Activated naive CD8-positive, alpha-beta T cell (primary cell): Measurements from ENCODE around the gene RPS6KA5.
"Not testable (repeated sequence)": the region's sequence is repeated elsewhere in the genome, so short reads cannot be mapped to it uniquely, and the experiment has no call there.

Experiments used
- H3K27ac Mint-ChIP-seq: one replicate; pipeline ENCODE4 v1.8.0; 2021; ENCODE audit warnings: mixed read lengths
- H3K27me3 Mint-ChIP-seq: one replicate; pipeline ENCODE4 v1.8.0; 2021; ENCODE audit warnings: mixed read lengths
- H3K36me3 Mint-ChIP-seq: one replicate; pipeline ENCODE4 v1.8.0; 2021; ENCODE audit warnings: mixed read lengths
- H3K4me1 Mint-ChIP-seq: one replicate; pipeline ENCODE4 v1.8.0; 2021; ENCODE audit warnings: low read depth, mixed read lengths
- H3K4me3 Mint-ChIP-seq: one replicate; pipeline ENCODE4 v1.8.0; 2021; ENCODE audit warnings: mild to moderate bottlenecking, mixed read lengths
- H3K9me3 Mint-ChIP-seq: one replicate; pipeline ENCODE4 v1.8.0; 2021; ENCODE audit warnings: low read depth, mixed read lengths

The RPS6KA5 gene

DNA sequence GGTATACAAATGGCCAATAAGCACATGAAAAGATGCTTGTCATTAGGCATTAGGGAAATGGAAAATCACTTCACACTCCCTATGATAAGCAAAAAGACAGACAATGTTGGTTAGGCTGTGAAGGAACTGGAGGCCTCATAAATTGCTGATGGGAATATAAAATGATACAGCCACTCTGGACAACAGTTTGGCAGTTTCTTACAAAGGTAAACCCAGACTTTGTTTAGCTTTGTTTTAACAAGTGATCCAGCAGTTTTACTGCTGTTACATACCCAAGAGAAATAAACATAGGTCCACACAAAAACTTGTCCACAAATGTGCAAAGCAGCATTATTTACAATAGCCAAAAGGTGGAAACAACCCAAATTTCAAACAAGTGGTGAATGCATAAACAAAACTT, 5.4 kb downstream of the RPS6KA5 start:
- Mint-ChIP-seq H3K9me3 (no peaks in the 10 kb centered on the region), H3K4me3 (no peak overlapping the region), H3K4me1 (peaks cover 52% of the 10 kb centered on the region), H3K27me3 (no peaks in the 10 kb centered on the region), H3K27ac (no peak overlapping the region), H3K36me3 (no peaks in the 10 kb centered on the region)

DNA sequence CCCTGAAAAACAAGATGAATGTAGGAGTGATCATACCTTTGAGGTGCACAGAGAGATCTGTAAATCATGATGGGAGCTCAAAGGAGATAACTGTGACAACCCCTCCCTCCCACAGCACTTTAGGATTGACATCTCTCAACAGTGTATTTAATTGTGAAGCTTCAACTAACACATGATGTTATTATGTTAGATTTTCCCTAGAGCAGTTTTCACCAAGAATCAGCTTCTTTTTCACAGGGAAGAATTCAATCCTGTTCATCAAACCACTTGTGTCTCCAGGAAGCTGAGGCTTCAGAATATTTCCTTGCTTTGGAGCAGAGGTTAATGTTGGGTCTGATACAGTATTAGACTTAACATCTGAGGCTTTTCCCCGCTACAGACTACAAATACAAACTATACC, 11.8 kb downstream of the RPS6KA5 start:
- H3K9me3 Mint-ChIP-seq, result no peaks in the 10 kb centered on the region
- no peak overlapping the region for H3K4me3 Mint-ChIP-seq
- H3K36me3 Mint-ChIP-seq, result peaks cover 5% of the 10 kb centered on the region
- peaks cover 41% of the 10 kb centered on the region for H3K4me1 Mint-ChIP-seq
- H3K27me3 Mint-ChIP-seq, result no peaks in the 10 kb centered on the region
- no peak overlapping the region for H3K27ac Mint-ChIP-seq

DNA sequence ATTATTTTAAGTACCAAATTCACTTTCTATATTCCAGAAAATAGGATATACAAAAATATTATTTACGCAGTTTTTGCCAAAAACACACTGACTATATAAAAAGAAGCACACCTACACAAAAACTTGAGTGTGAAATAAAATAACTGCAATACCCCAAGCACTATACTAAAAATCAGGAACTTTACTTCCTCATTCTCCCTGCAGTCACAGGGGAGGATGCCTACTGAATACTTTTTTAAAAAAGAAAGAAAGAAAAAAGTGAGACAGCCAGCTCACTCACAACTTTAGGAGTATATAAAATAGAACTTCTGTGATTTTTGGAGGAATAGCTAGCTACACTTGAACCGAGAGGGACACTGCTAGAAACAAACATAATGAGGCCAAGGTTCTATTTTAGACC, 12.2 kb downstream of the RPS6KA5 start:
- Mint-ChIP-seq H3K36me3 (peaks cover 5% of the 10 kb centered on the region), H3K27ac (no peak overlapping the region), H3K27me3 (no peaks in the 10 kb centered on the region), H3K4me1 (peaks cover 43% of the 10 kb centered on the region), H3K4me3 (no peak overlapping the region), H3K9me3 (no peaks in the 10 kb centered on the region)

- Mint-ChIP-seq H3K9me3 (no peaks in the 10 kb centered on the region), H3K36me3 (peaks cover 8% of the 10 kb centered on the region), H3K27me3 (no peaks in the 10 kb centered on the region), H3K4me1 (peaks cover 46% of the 10 kb centered on the region), H3K27ac (peak overlapping the region; percentile 0), H3K4me3 (peak overlapping the region; percentile 8)
These were observed 13.2 kb downstream of the RPS6KA5 start for GRCh38 chr14:91047174-91047753.

DNA sequence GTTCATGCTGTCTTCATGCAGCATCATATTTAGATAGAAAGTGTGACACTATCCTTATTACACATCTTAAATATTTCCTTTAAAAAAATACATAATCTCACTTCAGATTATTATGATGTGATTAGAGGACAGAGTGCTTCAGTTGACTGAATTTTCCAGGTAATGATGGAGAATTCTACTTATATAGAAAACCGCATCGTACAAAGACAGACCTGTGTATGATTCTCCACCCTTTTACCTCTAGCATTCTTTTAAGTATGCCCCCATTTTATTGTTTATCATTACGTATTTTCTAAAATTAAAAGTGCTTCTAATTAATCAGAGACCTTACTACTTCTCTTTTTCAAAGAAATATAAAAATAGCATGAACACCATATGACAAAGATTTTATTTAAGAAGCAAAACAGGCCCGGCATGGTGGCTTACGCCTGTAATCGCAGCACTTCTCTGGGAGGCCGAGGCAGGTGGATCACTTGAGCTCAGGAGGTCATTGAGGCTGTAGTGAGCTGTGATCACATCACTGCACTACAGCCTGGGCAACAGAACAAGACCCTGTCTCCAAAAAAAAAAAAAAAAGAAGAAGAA, 13.9 kb downstream of the RPS6KA5 start:
- no peaks in the 10 kb centered on the region for H3K27me3 Mint-ChIP-seq
- H3K4me1 Mint-ChIP-seq, result peaks cover 48% of the 10 kb centered on the region
- no peak overlapping the region for H3K4me3 Mint-ChIP-seq
- H3K36me3 Mint-ChIP-seq, result peaks cover 8% of the 10 kb centered on the region
- H3K9me3 Mint-ChIP-seq, result no peaks in the 10 kb centered on the region
- H3K27ac Mint-ChIP-seq, result no peak overlapping the region

GRCh38 chr14:91041450-91041849, 19.0 kb downstream of the RPS6KA5 start:
- H3K36me3 Mint-ChIP-seq, result peaks cover 17% of the 10 kb centered on the region
- H3K9me3 Mint-ChIP-seq, result no peaks in the 10 kb centered on the region
- peaks cover 63% of the 10 kb centered on the region for H3K4me1 Mint-ChIP-seq
- H3K27ac Mint-ChIP-seq, result no peak overlapping the region
- H3K27me3 Mint-ChIP-seq, result no peaks in the 10 kb centered on the region
- no peak overlapping the region for H3K4me3 Mint-ChIP-seq

GRCh38 chr14:91040545-91040944, 19.9 kb downstream of the RPS6KA5 start:
- Mint-ChIP-seq H3K36me3 (peaks cover 12% of the 10 kb centered on the region), H3K9me3 (no peaks in the 10 kb centered on the region), H3K27ac (peak overlapping the region; percentile 3), H3K4me3 (no peak overlapping the region), H3K4me1 (peaks cover 65% of the 10 kb centered on the region), H3K27me3 (no peaks in the 10 kb centered on the region)

- peaks cover 11% of the 10 kb centered on the region for H3K36me3 Mint-ChIP-seq
- H3K4me3 Mint-ChIP-seq, result no peak overlapping the region
- no peaks in the 10 kb centered on the region for H3K27me3 Mint-ChIP-seq
- H3K27ac Mint-ChIP-seq, result no peak overlapping the region
- no peaks in the 10 kb centered on the region for H3K9me3 Mint-ChIP-seq
- H3K4me1 Mint-ChIP-seq, result peaks cover 71% of the 10 kb centered on the region
These were observed 22.0 kb downstream of the RPS6KA5 start for GRCh38 chr14:91038439-91038838.

- Mint-ChIP-seq H3K27me3 (no peaks in the 10 kb centered on the region), H3K9me3 (no peaks in the 10 kb centered on the region), H3K4me3 (no peak overlapping the region), H3K36me3 (peaks cover 9% of the 10 kb centered on the region), H3K27ac (peak overlapping the region; percentile 50), H3K4me1 (peaks cover 71% of the 10 kb centered on the region)
These were observed 23.5 kb downstream of the RPS6KA5 start for GRCh38 chr14:91036741-91037469.

DNA sequence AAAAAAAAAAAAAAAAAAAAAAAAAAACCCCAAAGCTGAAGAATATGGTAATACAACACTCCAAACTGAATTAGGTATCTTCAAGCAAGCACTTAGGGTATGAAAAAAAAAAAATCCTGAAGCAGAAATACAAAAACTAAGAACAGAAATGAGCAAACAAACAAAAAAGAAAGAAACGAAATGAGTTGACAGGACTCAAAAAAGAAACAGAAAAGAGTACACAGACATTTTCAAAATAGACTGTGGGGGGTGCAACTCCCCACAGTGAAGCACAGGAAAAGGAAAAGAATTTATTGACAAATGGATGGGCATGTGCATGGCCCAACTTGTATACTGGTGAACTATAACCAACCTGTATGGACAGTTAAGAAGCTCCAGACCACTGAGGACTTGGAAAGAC, 24.6 kb downstream of the RPS6KA5 start:
- Mint-ChIP-seq H3K4me1 (peaks cover 72% of the 10 kb centered on the region), H3K4me3 (no peak overlapping the region), H3K36me3 (peaks cover 9% of the 10 kb centered on the region), H3K27me3 (no peaks in the 10 kb centered on the region), H3K27ac (peak overlapping the region; percentile 71), H3K9me3 (no peaks in the 10 kb centered on the region)

- H3K27me3 Mint-ChIP-seq, H3K27ac Mint-ChIP-seq, H3K9me3 Mint-ChIP-seq, H3K4me3 Mint-ChIP-seq, H3K36me3 Mint-ChIP-seq: not testable (repeated sequence)
- peaks cover 74% of the 10 kb centered on the region for H3K4me1 Mint-ChIP-seq
These were observed 26.1 kb downstream of the RPS6KA5 start for GRCh38 chr14:91034379-91034778.

DNA sequence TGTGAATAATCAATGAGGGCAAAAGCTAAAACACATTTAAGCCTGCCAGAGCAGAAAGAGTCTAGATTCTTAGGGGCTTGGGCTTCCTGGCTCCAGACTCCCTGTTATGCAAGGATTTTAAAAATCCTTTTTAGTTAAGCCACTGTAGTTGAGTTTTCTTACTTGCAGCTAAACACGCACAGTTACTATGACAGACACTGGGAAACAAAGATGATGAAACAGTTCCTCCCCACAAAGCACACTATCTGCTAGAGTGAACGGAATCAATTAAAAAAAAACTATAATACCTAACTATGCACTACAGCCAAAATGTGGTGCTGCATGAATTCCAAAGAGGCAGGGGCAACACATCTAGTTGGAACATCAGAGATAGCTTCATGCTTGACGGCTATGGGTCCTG, 28.2 kb downstream of the RPS6KA5 start:
- peaks cover under 1% of the 10 kb centered on the region for H3K36me3 Mint-ChIP-seq
- no peaks in the 10 kb centered on the region for H3K9me3 Mint-ChIP-seq
- H3K27ac Mint-ChIP-seq, result peak overlapping the region; percentile 42
- no peaks in the 10 kb centered on the region for H3K27me3 Mint-ChIP-seq
- H3K4me3 Mint-ChIP-seq, result no peak overlapping the region
- peaks cover 62% of the 10 kb centered on the region for H3K4me1 Mint-ChIP-seq

- H3K27me3 Mint-ChIP-seq, result no peaks in the 10 kb centered on the region
These were observed 28.8 kb downstream of the RPS6KA5 start for GRCh38 chr14:91031666-91032065.

DNA sequence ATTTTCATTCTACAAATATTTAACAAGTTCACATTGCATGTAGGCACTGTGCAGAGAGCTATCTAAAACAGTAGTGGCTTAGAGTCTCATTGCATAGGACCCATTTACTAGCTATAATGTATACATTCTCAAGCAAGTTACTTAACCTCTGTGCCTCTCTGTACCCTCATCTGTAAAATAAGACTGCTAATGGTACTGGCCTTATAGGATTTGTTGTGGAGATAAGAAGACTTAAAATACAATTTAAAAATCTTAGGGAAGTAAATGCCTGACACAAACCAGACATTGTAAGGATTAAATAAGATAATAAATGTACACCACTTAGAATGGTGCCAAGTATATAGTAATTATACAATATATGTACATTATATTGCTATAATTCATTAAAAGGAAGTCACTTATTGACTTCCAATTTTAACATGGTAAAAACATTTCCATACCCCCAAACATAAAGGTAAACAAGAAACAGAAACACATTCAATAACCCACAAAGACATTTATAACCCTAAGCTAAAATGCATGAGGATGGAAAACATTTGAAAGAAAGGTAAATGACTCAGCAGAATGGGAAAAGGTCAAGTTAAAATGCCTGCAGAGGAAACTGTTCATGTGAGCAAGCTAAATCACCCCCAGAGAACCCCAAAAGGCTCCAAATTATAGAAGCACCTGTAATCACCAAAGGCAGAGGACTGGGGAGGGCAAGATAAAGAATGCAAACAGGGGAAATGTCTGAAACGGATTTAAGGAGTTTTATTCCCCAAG, 30.8 kb downstream of the RPS6KA5 start:
- Mint-ChIP-seq H3K27ac (peak overlapping the region; percentile 59), H3K27me3 (no peaks in the 10 kb centered on the region), H3K9me3 (no peaks in the 10 kb centered on the region), H3K4me1 (peaks cover 49% of the 10 kb centered on the region), H3K36me3 (peaks cover 4% of the 10 kb centered on the region), H3K4me3 (peak overlapping the region; percentile 59)

More at GRCh38 chr14:91031666-91032065, 28.8 kb downstream of the RPS6KA5 start:
- H3K9me3 Mint-ChIP-seq, result no peaks in the 10 kb centered on the region
- no peak overlapping the region for H3K27ac Mint-ChIP-seq
- H3K36me3 Mint-ChIP-seq, result peaks cover 2% of the 10 kb centered on the region
- no peak overlapping the region for H3K4me3 Mint-ChIP-seq
- H3K4me1 Mint-ChIP-seq, result peaks cover 62% of the 10 kb centered on the region

- H3K27ac Mint-ChIP-seq, result no peak overlapping the region
- no peaks in the 10 kb centered on the region for H3K27me3 Mint-ChIP-seq
- H3K4me1 Mint-ChIP-seq, result peaks cover 58% of the 10 kb centered on the region
- peaks cover 4% of the 10 kb centered on the region for H3K36me3 Mint-ChIP-seq
- H3K4me3 Mint-ChIP-seq, result no peak overlapping the region
- H3K9me3 Mint-ChIP-seq, result no peaks in the 10 kb centered on the region
These were observed 32.9 kb downstream of the RPS6KA5 start for GRCh38 chr14:91027561-91027960.
